ENCODE data around the gene GAS7. TPM values are rescaled to one million over a fixed set of nuclear protein-coding genes. Genes with fewer than 3 reads are reported as not detected.

The GAS7 gene
- total and polyA plus RNA-seq, 10 of the 15 experiments (the other 5 are each of a cell fraction or from before 2014, with no cell fraction given) = 2.3 to 53.4 (median 24.0) TPM

DNA sequence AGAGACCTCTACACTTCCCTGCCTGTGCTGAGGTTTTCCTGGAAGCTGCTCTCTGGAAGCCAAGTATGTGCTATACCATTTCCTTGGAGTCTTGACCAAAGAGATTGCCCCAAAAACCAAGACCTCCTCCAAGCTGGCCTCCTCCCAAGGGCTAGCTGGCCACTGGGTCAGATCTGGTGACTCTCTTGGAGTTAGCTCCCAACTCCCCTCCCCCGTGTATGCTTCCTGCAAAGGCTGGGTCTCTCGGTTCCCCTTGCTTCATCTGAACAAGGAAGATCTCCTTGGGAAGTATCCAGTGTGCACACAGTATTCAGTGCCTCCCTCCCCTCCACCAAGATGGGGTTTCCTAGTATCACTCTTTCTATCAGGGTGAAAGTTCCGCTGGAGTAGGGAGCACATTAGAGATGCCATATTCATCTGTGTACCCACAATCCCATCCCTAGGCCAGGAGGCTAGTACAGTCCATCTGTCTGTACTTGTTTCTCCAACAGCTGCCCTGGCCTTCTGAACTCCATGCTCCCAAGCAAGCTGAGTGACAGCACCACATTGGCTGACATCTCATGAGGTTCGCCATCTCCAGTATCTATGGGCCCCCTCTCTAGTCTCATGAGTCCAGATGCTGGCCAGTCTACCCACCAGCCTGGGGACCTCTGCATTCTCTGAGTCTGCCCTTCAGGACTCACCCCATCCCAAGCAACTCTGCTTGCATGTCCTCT, 3.2 kb downstream of the GAS7 start:
- no TSS peak for BruUV-seq (replicated peaks)
- intact Hi-C loops (cut with micrococcal nuclease; ENCODE audit: unreplicated experiment) = no loop called here
- Histone ChIP-seq H3K9me3 (replicated peaks; ENCODE audit: control insufficient read depth, insufficient read depth, low read length) (peaks cover 2% of the 10 kb centered on the region; the same call in 1 of the 3 replicates), H3K9ac (ENCODE audit: control insufficient read depth, insufficient read depth, low read length) (no peak overlapping the region), H3K4me2 (ENCODE audit: control insufficient read depth, insufficient read depth) (no peak overlapping the region), H3K4me3 (no peak overlapping the region), H2AFZ (ENCODE audit: control insufficient read depth, low read depth, low read length) (no peak overlapping the region), H3K4me1 (ENCODE audit: control insufficient read depth, insufficient read depth, low read length) (peaks cover 4% of the 10 kb centered on the region; the same call in 1 of the 2 replicates), H3K36me3 (ENCODE audit: control insufficient read depth in 2 of 2, insufficient read depth in 2 of 2, low read length in 1 of 2) (no peaks in the 10 kb centered on the region), H4K20me1 (ENCODE audit: control insufficient read depth, insufficient read depth) (no peaks in the 10 kb centered on the region), H3K79me2 (ENCODE audit: control insufficient read depth, insufficient read depth, low read length) (no peaks in the 10 kb centered on the region), H3K27ac (ENCODE audit: control insufficient read depth, insufficient read depth) (no peak overlapping the region), H3K27me3 (replicated peaks in 1 of 2; ENCODE audit: control insufficient read depth in 2 of 2, insufficient read depth in 2 of 2, low read length in 1 of 2) (no peaks in the 10 kb centered on the region; a peak in 1 of 4 replicates)
- ATAC-seq (no peak), DNase-seq (ENCODE audit: low read depth, low spot score) (no peak), FAIRE-seq (no peak)
- in situ Hi-C loops (cut with MboI) = no loop called here
- 49% methylated on average over 4 of the region's 4 CpGs for WGBS (ENCODE audit: insufficient coverage, insufficient replicate concordance, low lambda C conversion rate, missing lambda C conversion rate)
- ChIA-PET RAD21 (ENCODE audit: unreplicated experiment) (no interaction called here), POLR2A (no interaction called here), SMC1A (ENCODE audit: uncharacterized antibody, unreplicated experiment) (no interaction called here), CTCF (interaction anchor here (1.7 kb wide), 1 partner anchor 31 kb away, joined by 5 read pairs; no protein-coding TSS in a partner anchor)
- no peak for TF ChIP-seq TARDBP (IDR thresholded peaks at IDR 0.05; ENCODE audit: borderline replicate concordance)
- TF ChIP-seq NR2C2 (IDR thresholded peaks at IDR 0.05; ENCODE audit: borderline replicate concordance, control insufficient read depth, insufficient read length, low read depth) = no peak
- no peak for TF ChIP-seq NFYA (IDR thresholded peaks at IDR 0.05; ENCODE audit: borderline replicate concordance, low read depth, low read length)
- no peak for TF ChIP-seq TCF3 (IDR thresholded peaks at IDR 0.05; ENCODE audit: borderline replicate concordance, insufficient read depth, low read depth, low read length)
- TF ChIP-seq, protein P1, sequence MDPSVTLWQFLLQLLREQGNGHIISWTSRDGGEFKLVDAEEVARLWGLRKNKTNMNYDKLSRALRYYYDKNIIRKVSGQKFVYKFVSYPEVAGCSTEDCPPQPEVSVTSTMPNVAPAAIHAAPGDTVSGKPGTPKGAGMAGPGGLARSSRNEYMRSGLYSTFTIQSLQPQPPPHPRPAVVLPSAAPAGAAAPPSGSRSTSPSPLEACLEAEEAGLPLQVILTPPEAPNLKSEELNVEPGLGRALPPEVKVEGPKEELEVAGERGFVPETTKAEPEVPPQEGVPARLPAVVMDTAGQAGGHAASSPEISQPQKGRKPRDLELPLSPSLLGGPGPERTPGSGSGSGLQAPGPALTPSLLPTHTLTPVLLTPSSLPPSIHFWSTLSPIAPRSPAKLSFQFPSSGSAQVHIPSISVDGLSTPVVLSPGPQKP (IDR thresholded peaks at IDR 0.05; ENCODE audit: low read depth, low read length) = no peak
- TF ChIP-seq, protein P2, sequence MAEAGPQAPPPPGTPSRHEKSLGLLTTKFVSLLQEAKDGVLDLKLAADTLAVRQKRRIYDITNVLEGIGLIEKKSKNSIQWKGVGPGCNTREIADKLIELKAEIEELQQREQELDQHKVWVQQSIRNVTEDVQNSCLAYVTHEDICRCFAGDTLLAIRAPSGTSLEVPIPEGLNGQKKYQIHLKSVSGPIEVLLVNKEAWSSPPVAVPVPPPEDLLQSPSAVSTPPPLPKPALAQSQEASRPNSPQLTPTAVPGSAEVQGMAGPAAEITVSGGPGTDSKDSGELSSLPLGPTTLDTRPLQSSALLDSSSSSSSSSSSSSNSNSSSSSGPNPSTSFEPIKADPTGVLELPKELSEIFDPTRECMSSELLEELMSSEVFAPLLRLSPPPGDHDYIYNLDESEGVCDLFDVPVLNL (IDR thresholded peaks at IDR 0.05; ENCODE audit: low read depth, low read length) = no peak
- TF ChIP-seq, protein P3, sequence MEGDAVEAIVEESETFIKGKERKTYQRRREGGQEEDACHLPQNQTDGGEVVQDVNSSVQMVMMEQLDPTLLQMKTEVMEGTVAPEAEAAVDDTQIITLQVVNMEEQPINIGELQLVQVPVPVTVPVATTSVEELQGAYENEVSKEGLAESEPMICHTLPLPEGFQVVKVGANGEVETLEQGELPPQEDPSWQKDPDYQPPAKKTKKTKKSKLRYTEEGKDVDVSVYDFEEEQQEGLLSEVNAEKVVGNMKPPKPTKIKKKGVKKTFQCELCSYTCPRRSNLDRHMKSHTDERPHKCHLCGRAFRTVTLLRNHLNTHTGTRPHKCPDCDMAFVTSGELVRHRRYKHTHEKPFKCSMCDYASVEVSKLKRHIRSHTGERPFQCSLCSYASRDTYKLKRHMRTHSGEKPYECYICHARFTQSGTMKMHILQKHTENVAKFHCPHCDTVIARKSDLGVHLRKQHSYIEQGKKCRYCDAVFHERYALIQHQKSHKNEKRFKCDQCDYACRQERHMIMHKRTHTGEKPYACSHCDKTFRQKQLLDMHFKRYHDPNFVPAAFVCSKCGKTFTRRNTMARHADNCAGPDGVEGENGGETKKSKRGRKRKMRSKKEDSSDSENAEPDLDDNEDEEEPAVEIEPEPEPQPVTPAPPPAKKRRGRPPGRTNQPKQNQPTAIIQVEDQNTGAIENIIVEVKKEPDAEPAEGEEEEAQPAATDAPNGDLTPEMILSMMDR (IDR thresholded peaks at IDR 0.05 in 2 of 3, conservative IDR thresholded peaks at IDR 0.05 in 1 of 3; ENCODE audit: control insufficient read depth in 2 of 3, extremely low read depth in 1 of 3, insufficient read depth in 1 of 3, low read depth in 3 of 3, low read length in 3 of 3) = no peak
- TF ChIP-seq STAT3 (IDR thresholded peaks at IDR 0.05; ENCODE audit: low read depth, low read length) = no peak
- TF ChIP-seq TBL1XR1 (IDR thresholded peaks at IDR 0.05; ENCODE audit: low read depth, low read length) = no peak
- no peak for TF ChIP-seq SUPT20H (IDR thresholded peaks at IDR 0.05; ENCODE audit: borderline replicate concordance, control insufficient read depth, low read depth, low read length)
- TF ChIP-seq PML (IDR thresholded peaks at IDR 0.05; ENCODE audit: low read length) = no peak
- no peak for TF ChIP-seq ZNF24 (IDR thresholded peaks at IDR 0.05)
- TF ChIP-seq RFX5 (IDR thresholded peaks at IDR 0.05; ENCODE audit: low read depth, low read length) = no peak
- TF ChIP-seq, protein P4, sequence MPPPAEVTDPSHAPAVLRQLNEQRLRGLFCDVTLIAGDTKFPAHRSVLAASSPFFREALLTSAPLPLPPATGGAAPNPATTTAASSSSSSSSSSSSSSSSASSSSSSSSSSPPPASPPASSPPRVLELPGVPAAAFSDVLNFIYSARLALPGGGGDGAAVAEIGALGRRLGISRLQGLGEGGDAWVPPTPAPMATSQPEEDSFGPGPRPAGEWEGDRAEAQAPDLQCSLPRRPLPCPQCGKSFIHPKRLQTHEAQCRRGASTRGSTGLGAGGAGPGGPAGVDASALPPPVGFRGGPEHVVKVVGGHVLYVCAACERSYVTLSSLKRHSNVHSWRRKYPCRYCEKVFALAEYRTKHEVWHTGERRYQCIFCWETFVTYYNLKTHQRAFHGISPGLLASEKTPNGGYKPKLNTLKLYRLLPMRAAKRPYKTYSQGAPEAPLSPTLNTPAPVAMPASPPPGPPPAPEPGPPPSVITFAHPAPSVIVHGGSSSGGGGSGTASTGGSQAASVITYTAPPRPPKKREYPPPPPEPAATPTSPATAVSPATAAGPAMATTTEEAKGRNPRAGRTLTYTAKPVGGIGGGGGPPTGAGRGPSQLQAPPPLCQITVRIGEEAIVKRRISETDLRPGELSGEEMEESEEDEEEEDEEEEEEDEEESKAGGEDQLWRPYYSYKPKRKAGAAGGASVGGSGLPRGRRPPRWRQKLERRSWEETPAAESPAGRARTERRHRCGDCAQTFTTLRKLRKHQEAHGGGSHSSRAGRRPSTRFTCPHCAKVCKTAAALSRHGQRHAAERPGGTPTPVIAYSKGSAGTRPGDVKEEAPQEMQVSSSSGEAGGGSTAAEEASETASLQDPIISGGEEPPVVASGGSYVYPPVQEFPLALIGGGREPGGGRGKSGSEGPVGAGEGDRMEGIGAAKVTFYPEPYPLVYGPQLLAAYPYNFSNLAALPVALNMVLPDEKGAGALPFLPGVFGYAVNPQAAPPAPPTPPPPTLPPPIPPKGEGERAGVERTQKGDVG (CRISPR knock-in tag; IDR thresholded peaks at IDR 0.05) = no peak
- no peak for TF ChIP-seq YY1 (IDR thresholded peaks at IDR 0.05; ENCODE audit: low read depth, low read length)
- no peak for TF ChIP-seq FOXK2 (IDR thresholded peaks at IDR 0.05)
- no peak for TF ChIP-seq SREBF2 (IDR thresholded peaks at IDR 0.05; ENCODE audit: low read length)
- no peak for TF ChIP-seq NRF1 (conservative IDR thresholded peaks at IDR 0.05; ENCODE audit: low read depth, low read length)
